Activated T-helper 2 cell treated with anti-CD3 and anti-CD28 coated beads, Interferon-gamma antibody, Interleukin-2, Interleukin-4, amounts not matched to agents 10 μg/mL and 5 μg/mL and 100 μg/mL, durations not matched to agents 14 hours and 24 hours and 36 hours (primary cell): ENCODE measurements around the gene ORAI1. TPM values are rescaled to one million over a fixed set of nuclear protein-coding genes. Genes with fewer than 3 reads are reported as not detected.

Experiments
- total RNA-seq: library from RNA; stranded (reverse); gene quantifications from 2 replicates; pipeline ENCODE4 v1.2.3, GENCODE V29; 2022

The ORAI1 gene
- total RNA-seq, 1 donor from 2014 or later = 47.6 TPM

Other genes with a start within 250 kb of the ORAI1 start
- 74.1 and 78.3 TPM in 2 replicates for gene RNF34, start 226.4 kb upstream of the ORAI1 start, total RNA-seq
- gene KDM2B, start 45.5 kb upstream of the ORAI1 start, total RNA-seq = 56.2 and 59.3 TPM in 2 replicates
- 0.34 and 0.37 TPM in 2 replicates for gene MORN3, start 43.1 kb downstream of the ORAI1 start, total RNA-seq
- 14.1 and 14.2 TPM in 2 replicates for gene TMEM120B, start 86.2 kb downstream of the ORAI1 start, total RNA-seq
- gene RHOF, start 167.2 kb downstream of the ORAI1 start, total RNA-seq = 115 and 119 TPM in 2 replicates
- 23.3 and 24.0 TPM in 2 replicates for gene SETD1B, start 177.5 kb downstream of the ORAI1 start, total RNA-seq
- gene HPD, start 232.3 kb downstream of the ORAI1 start, total RNA-seq = not detected in 2 replicates